Endothelial cell of umbilical vein (primary cell): ENCODE data around the gene ACTG2. TPM values are rescaled to one million over a fixed set of nuclear protein-coding genes. Genes with fewer than 3 reads are reported as not detected.

Experiments used
- BruUV-seq: library from RNA; stranded (reverse); fragments of 400-500 nt; replicated peaks from 2 replicates; lab custom pipeline; 2021; lab: Mats Ljungman, UMichigan
- CTCF ChIA-PET: fragments of 300-600, 350-600 bp; sonication (Branson Sonifier 250); formaldehyde crosslinking; loops from one replicate; lab custom pipeline; 2021; ENCODE audit warnings: antibody characterized with exemption, inconsistent platforms; lab: Charles Lee
- POLR2A ChIA-PET: fragments of 300-600, 350-600 bp; sonication (Branson Sonifier 250); formaldehyde crosslinking; loops from one replicate; lab custom pipeline; 2021; ENCODE audit warnings: antibody characterized with exemption, inconsistent platforms; lab: Charles Lee
- DNase-seq: peaks from one replicate; pipeline ENCODE4 v3.0.0-alpha.2; 2011; ENCODE audit warnings: low read depth, low spot score
- FAIRE-seq: peaks from 2 replicates; lab custom pipeline; 2011; peaks lifted over from hg19 to GRCh38; lab: Jason Lieb, UNC
- H2AFZ ChIP-seq: 2 replicates; pipeline ENCODE4 v1.6.0; 2012; ENCODE audit warnings: low read depth, low read length, control low read depth, inconsistent platforms
- H3K27ac ChIP-seq: 2 replicates; pipeline ENCODE4 v1.5.1; 2011; ENCODE audit warnings: low read depth, mild to moderate bottlenecking, control low read depth, low read length, moderate library complexity; ENCODE audit not compliant: insufficient read depth
- H3K27me3 ChIP-seq, 2 experiments: 2 replicates each; pipeline versions ENCODE4 v1.6.0 to v1.6.1; 2011; ENCODE audit warnings: low read length in 2 of 2, mixed read lengths in 1 of 2; ENCODE audit not compliant: control insufficient read depth in 2 of 2, insufficient read depth in 2 of 2
- H3K36me3 ChIP-seq, 2 experiments: 2 replicates in 1 of 2; 3 replicates in 1 of 2; pipeline ENCODE4 v1.5.1; 2011; ENCODE audit warnings: low read length in 2 of 2, mild to moderate bottlenecking in 1 of 2, moderate library complexity in 1 of 2; ENCODE audit not compliant: control insufficient read depth in 2 of 2, insufficient read depth in 2 of 2; ENCODE audit errors: extremely low read depth in 1 of 2
- H3K4me1 ChIP-seq: 3 replicates; pipeline ENCODE4 v1.5.1; 2011; ENCODE audit warnings: mild to moderate bottlenecking, low read length; ENCODE audit not compliant: control insufficient read depth, insufficient read depth; ENCODE audit errors: extremely low read depth
- H3K4me2 ChIP-seq: 2 replicates; pipeline ENCODE4 v1.6.1; 2011; ENCODE audit warnings: low read length, control low read depth, mixed read lengths; ENCODE audit not compliant: insufficient read depth
- H3K4me3 ChIP-seq, 3 experiments: fragments of 200-600 bp in 1 of 3; sonication (generic), shearing (Covaris generic) in 1 of 3; replicated peaks in 1 of 3; 2 replicates each; pipeline ENCODE4 v1.5.1; 2011 to 2016; ENCODE audit warnings: control low read depth in 3 of 3, low read length in 3 of 3, mild to moderate bottlenecking in 2 of 3, inconsistent platforms in 1 of 3, low read depth in 1 of 3, moderate library complexity in 1 of 3; ENCODE audit not compliant: insufficient read depth in 1 of 3
- H3K79me2 ChIP-seq: 2 replicates; pipeline ENCODE4 v1.6.0; 2012; ENCODE audit warnings: low read length, inconsistent platforms; ENCODE audit not compliant: control insufficient read depth, insufficient read depth
- H3K9ac ChIP-seq: replicated peaks from 2 replicates; pipeline ENCODE3; 2011; ENCODE audit warnings: low read length, control low read depth; ENCODE audit not compliant: insufficient read depth; ENCODE audit errors: extremely low read depth
- H3K9me1 ChIP-seq: replicated peaks from 3 replicates; pipeline ENCODE4 v1.6.0; 2011; ENCODE audit warnings: mild to moderate bottlenecking, low read length; ENCODE audit not compliant: control insufficient read depth, insufficient read depth; ENCODE audit errors: extremely low read depth
- H3K9me3 ChIP-seq: replicated peaks from 2 replicates; pipeline ENCODE4 v1.5.1; 2012; ENCODE audit warnings: low read length, inconsistent platforms; ENCODE audit not compliant: control insufficient read depth, insufficient read depth
- H4K20me1 ChIP-seq: replicated peaks from 2 replicates; pipeline ENCODE3; 2011; ENCODE audit warnings: mild to moderate bottlenecking, low read length; ENCODE audit not compliant: control insufficient read depth, insufficient read depth; ENCODE audit errors: extremely low read depth
- EZH2 ChIP-seq: IDR thresholded peaks from 2 replicates; pipeline ENCODE4 v1.6.1; 2012; ENCODE audit warnings: borderline replicate concordance, low read depth, mild to moderate bottlenecking, moderate library complexity, low read length, inconsistent platforms; ENCODE audit not compliant: severe bottlenecking
- FOS ChIP-seq: IDR thresholded peaks from 2 replicates; pipeline ENCODE4 v1.6.1; 2011; ENCODE audit warnings: mild to moderate bottlenecking, low read length, moderate library complexity, borderline replicate concordance; ENCODE audit not compliant: insufficient read depth
- GATA2 ChIP-seq: IDR thresholded peaks from 2 replicates; pipeline ENCODE4 v1.7.0; 2011; ENCODE audit warnings: low read depth, mild to moderate bottlenecking, moderate library complexity, mixed read lengths, low read length; ENCODE audit not compliant: insufficient read length, insufficient read depth
- JUN ChIP-seq: IDR thresholded peaks from 2 replicates; pipeline ENCODE4 v1.6.1; 2011; ENCODE audit warnings: borderline replicate concordance, low read depth; ENCODE audit not compliant: insufficient read length, insufficient read depth
- MAX ChIP-seq: IDR thresholded peaks from 2 replicates; pipeline ENCODE4 v1.6.1; 2011; ENCODE audit not compliant: insufficient read depth, insufficient read length
- MYC ChIP-seq: IDR thresholded peaks from one replicate; pipeline ENCODE4 v1.6.1; 2011; ENCODE audit warnings: mild to moderate bottlenecking, low read depth, low read length
- POLR2A ChIP-seq: IDR thresholded peaks from 2 replicates; pipeline ENCODE4 v1.6.1; 2012; ENCODE audit warnings: low read depth, mild to moderate bottlenecking, control low read depth, low read length
- POLR2AphosphoS5 ChIP-seq: IDR thresholded peaks from 2 replicates; pipeline ENCODE4 v1.6.1; 2012; ENCODE audit warnings: low read depth, mild to moderate bottlenecking, control low read depth, low read length, moderate library complexity; ENCODE audit not compliant: insufficient read depth
- dilution Hi-C: fragments of 300-500 bp; cut with MboI; formaldehyde crosslinking; loops from one replicate; pipeline ENCODE4 v1.15.0; 2019; ENCODE audit warnings: low sequenced_read_pairs; ENCODE audit not compliant: extremely low pct_ligation_motif_present
- intact Hi-C: fragments of 100-400 bp; cut with micrococcal nuclease; formaldehyde crosslinking; loops from one replicate; pipeline ENCODE4 v1.10.0; 2022
- polyA plus RNA-seq, 4 experiments: library from polyadenylated mRNA; depleted of rRNA in 3 of 4; stranded (reverse) in 3 of 4; unstranded in 1 of 4; fragments of >200 nt; gene quantifications; 2 replicates each; pipeline versions ENCODE4 v1.2.1 to v1.2.3, GENCODE V29; 2011 to 2012; ENCODE audit warnings: missing spikeins in 1 of 4
- total RNA-seq: library from RNA; stranded (reverse); gene quantifications from 2 replicates; pipeline ENCODE4 v1.2.3, GENCODE V29; 2021
- TF ChIP-seq, protein P1 (sequence below), 2 donors: IDR thresholded peaks; 1 replicate in 1 of 2; 2 replicates in 1 of 2; pipeline ENCODE4 v1.5.1; 2011; ENCODE audit warnings: low read length in 2 of 2, mild to moderate bottlenecking in 2 of 2, moderate library complexity in 2 of 2, control low read depth in 1 of 2, inconsistent platforms in 1 of 2, low read depth in 1 of 2; ENCODE audit not compliant: insufficient read depth in 1 of 2; ENCODE audit errors: extremely low read depth in 1 of 2

Gene ACTG2
- total and polyA plus RNA-seq, 2 donors (not counting 3 experiments of a cell fraction or from before 2014, with no cell fraction given), result not detected

- H3K4me3 ChIP-seq, result no peak overlapping the region
- no peaks in the 10 kb centered on the region for H3K4me1 ChIP-seq
- no peaks in the 10 kb centered on the region for H4K20me1 ChIP-seq
- BruUV-seq, result no TSS peak
- TF ChIP-seq POLR2AphosphoS5, result no peak
- TF ChIP-seq POLR2A, result no peak
- no peak for TF ChIP-seq EZH2
- TF ChIP-seq GATA2, result no peak
- TF ChIP-seq MYC, result no peak
- TF ChIP-seq, protein P1, sequence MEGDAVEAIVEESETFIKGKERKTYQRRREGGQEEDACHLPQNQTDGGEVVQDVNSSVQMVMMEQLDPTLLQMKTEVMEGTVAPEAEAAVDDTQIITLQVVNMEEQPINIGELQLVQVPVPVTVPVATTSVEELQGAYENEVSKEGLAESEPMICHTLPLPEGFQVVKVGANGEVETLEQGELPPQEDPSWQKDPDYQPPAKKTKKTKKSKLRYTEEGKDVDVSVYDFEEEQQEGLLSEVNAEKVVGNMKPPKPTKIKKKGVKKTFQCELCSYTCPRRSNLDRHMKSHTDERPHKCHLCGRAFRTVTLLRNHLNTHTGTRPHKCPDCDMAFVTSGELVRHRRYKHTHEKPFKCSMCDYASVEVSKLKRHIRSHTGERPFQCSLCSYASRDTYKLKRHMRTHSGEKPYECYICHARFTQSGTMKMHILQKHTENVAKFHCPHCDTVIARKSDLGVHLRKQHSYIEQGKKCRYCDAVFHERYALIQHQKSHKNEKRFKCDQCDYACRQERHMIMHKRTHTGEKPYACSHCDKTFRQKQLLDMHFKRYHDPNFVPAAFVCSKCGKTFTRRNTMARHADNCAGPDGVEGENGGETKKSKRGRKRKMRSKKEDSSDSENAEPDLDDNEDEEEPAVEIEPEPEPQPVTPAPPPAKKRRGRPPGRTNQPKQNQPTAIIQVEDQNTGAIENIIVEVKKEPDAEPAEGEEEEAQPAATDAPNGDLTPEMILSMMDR (IDR thresholded peaks at IDR 0.05; ENCODE audit: extremely low read depth in 1 of 2, insufficient read depth in 1 of 2, low read depth in 1 of 2, low read length in 2 of 2), result no peak
- no peak for TF ChIP-seq MAX
- no peak for TF ChIP-seq FOS
- TF ChIP-seq JUN, result no peak
- H3K36me3 ChIP-seq, result no peaks in the 10 kb centered on the region
- H3K9me3 ChIP-seq, result no peaks in the 10 kb centered on the region
- no peak overlapping the region for H2AFZ ChIP-seq
- H3K27ac ChIP-seq, result no peak overlapping the region
- POLR2A ChIA-PET, result no interaction called here
- no peaks in the 10 kb centered on the region for H3K9me1 ChIP-seq
- dilution Hi-C loops, result no loop called here
- DNase-seq (no peak), FAIRE-seq (no peak)
- peaks cover 13 to 25% of the 10 kb centered on the region in 2 experiments for H3K27me3 ChIP-seq
- no peak overlapping the region for H3K9ac ChIP-seq
- CTCF ChIA-PET, result no interaction called here
- no peaks in the 10 kb centered on the region for H3K79me2 ChIP-seq
- intact Hi-C loops, result no loop called here
- no peak overlapping the region for H3K4me2 ChIP-seq
These were observed 24.9 kb downstream of the ACTG2 start for GRCh38 chr2:73917696-73918207.
